NB4 (cell line): ENCODE data around the gene ZNHIT2.
A peak's percentile ranks its signal among the peaks of the same experiment; 100 is the strongest.
"Not testable (repeated sequence)": the region's sequence is repeated elsewhere in the genome, so short reads cannot be mapped to it uniquely, and the experiment has no call there.

Experiments used
- DNase-seq: peaks from one replicate; pipeline ENCODE4 v3.0.0; 2010; ENCODE audit warnings: low read depth
- H3K4me3 ChIP-seq: one replicate; pipeline ENCODE4 v1.5.1; 2011; ENCODE audit warnings: mild to moderate bottlenecking, low read depth, low read length, moderate library complexity
- CTCF ChIP-seq: IDR thresholded peaks from one replicate; pipeline ENCODE4 v1.5.1; 2012; ENCODE audit warnings: low read depth, low read length
- MAX ChIP-seq: IDR thresholded peaks from 2 replicates; pipeline ENCODE4 v1.6.1; 2011; ENCODE audit warnings: low read depth, low read length
- MYC ChIP-seq: IDR thresholded peaks from 2 replicates; pipeline ENCODE4 v1.6.1; 2011; ENCODE audit warnings: low read depth, low read length
- POLR2A ChIP-seq: IDR thresholded peaks from 2 replicates; pipeline ENCODE4 v1.6.1; 2011; ENCODE audit warnings: mild to moderate bottlenecking; ENCODE audit not compliant: insufficient read length; ENCODE audit errors: extremely low read depth

ZNHIT2 gene

GRCh38 chr11:65121447-65121864 lies 4.0 kb upstream of the ZNHIT2 start:
- DNase-seq, result peak; percentile 51
- H3K4me3 ChIP-seq, result peak overlapping the region; percentile 88
- TF ChIP-seq POLR2A (no peak), MAX (no peak), MYC (no peak), CTCF (no peak)

GRCh38 chr11:65120831-65121230 lies 3.3 kb upstream of the ZNHIT2 start:
- TF ChIP-seq MAX (no peak), MYC (no peak), POLR2A (no peak), CTCF (no peak)
- peak overlapping the region; percentile 88 for H3K4me3 ChIP-seq
- no peak for DNase-seq

- no peak overlapping the region for H3K4me3 ChIP-seq
- TF ChIP-seq POLR2A (no peak), MAX (no peak), MYC (no peak), CTCF (no peak)
- DNase-seq, result no peak
Observed at GRCh38 chr11:65119670-65119995, 2.1 kb upstream of the ZNHIT2 start.

GRCh38 chr11:65118891-65119669 lies 1.6 kb upstream of the ZNHIT2 start:
- DNase-seq, H3K4me3 ChIP-seq: not testable (repeated sequence)

GRCh38 chr11:65118097-65118837 lies 766 bp upstream of the ZNHIT2 start:
- no peak for DNase-seq
- TF ChIP-seq MAX (no peak), POLR2A (no peak), MYC (no peak), CTCF (no peak)
- H3K4me3 ChIP-seq, result no peak overlapping the region

- no peak for TF ChIP-seq MAX
- no peak for TF ChIP-seq MYC
- TF ChIP-seq CTCF, result no peak
- no peak for TF ChIP-seq POLR2A
- peak overlapping the region; percentile 87 for H3K4me3 ChIP-seq
- peak; percentile 70 for DNase-seq
Observed at GRCh38 chr11:65116370-65117205, 913 bp downstream of the ZNHIT2 start.
